Right lobe of liver (tissue), 6 donors: ENCODE results near the gene TMEM158. TPM values are rescaled to one million over a fixed set of nuclear protein-coding genes. Genes with fewer than 3 reads are reported as not detected.

Source experiments
- ATAC-seq, 4 donors: fragments of 200-7000 bp; cut with Tn5 transposase; one replicate each; pipeline ENCODE4 v1.9.1; 2020; ENCODE audit warnings: mild to moderate bottlenecking in 4 of 4, moderate library complexity in 4 of 4
- DNase-seq, 3 donors: peaks; one replicate each; pipeline ENCODE4 v3.0.0-alpha.2; 2020
- H3K27ac ChIP-seq, 3 donors: fragments of 200-600 bp; one replicate each; pipeline ENCODE4 v1.8.0; 2022
- H3K27me3 ChIP-seq, 2 donors: fragments of 200-600 bp; one replicate each; pipeline ENCODE4 v1.8.0; 2022
- H3K36me3 ChIP-seq, 4 donors: fragments of 200-600 bp; sonication (generic) in 1 of 4; one replicate each; pipeline versions ENCODE4 v1.5.1 to v1.8.0; 2017 to 2022; ENCODE audit warnings: control low read depth in 1 of 4
- H3K4me1 ChIP-seq, 4 donors: fragments of 200-600 bp; sonication (generic) in 1 of 4; one replicate each; pipeline versions ENCODE4 v1.5.1 to v1.8.0; 2017 to 2022; ENCODE audit warnings: control low read depth in 1 of 4
- H3K4me3 ChIP-seq, 3 donors: fragments of 200-600 bp; one replicate each; pipeline ENCODE4 v1.8.0; 2022
- H3K9me3 ChIP-seq, 4 donors: fragments of 200-600 bp; sonication (generic) in 1 of 4; one replicate each; pipeline versions ENCODE4 v1.5.1 to v1.8.0; 2017 to 2022; ENCODE audit warnings: control low read depth in 1 of 4
- POLR2A ChIP-seq: fragments of 450-650 bp; IDR thresholded peaks from one replicate; pipeline ENCODE4 v1.6.1; 2017; ENCODE audit warnings: antibody characterized with exemption, mild to moderate bottlenecking
- WGBS: methylation state at CpG from one replicate; pipeline ENCODE4 v1.1.6; 2018; ENCODE audit warnings: low coverage, low lambda C conversion rate; ENCODE audit not compliant: insufficient coverage; ENCODE audit errors: missing lambda C conversion rate; 5-methylcytosine and 5-hydroxymethylcytosine counted together
- intact Hi-C, 2 donors: fragments of 100-400 bp; cut with DNase I; formaldehyde crosslinking; loops; one replicate each; pipeline versions ENCODE4 v1.11.2 to v1.14.1; 2022
- total RNA-seq, 6 experiments: library from RNA; depleted of rRNA in 2 of 6; stranded (reverse); fragments of >200 nt in 2 of 6; fragmentation: NEBNext Ultra II Directional in 3 of 6; extraction: Animal tissue kit (Norgen Biotek cat#: 25700) in 3 of 6; gene quantifications; one replicate each; pipeline versions ENCODE4 v1.1.0 to v1.2.4, GENCODE V29; 2016 to 2023
- TF ChIP-seq, protein P1 (sequence below), 4 donors: fragments of 200-600 bp in 3 of 4; fragments of 450-650 bp in 1 of 4; IDR thresholded peaks; one replicate each; pipeline versions ENCODE4 v1.5.1 to v1.8.0; 2016 to 2022; ENCODE audit warnings: antibody characterized with exemption in 4 of 4, mild to moderate bottlenecking in 2 of 4
- donor health status: DM: no; HTN: yes; CAD: no.
- donor health status: DM: no; HTN: no; CAD: no.
- donor health status: DM: no; HTN: no; CAD: no.
- donor health status: DM: no; HTN: yes; CAD: no.
- donor health status: DM: no; HTN: yes; CAD: no.

The TMEM158 gene
- total RNA-seq, 6 experiments from 2014 or later, result 0.21 to 1.0 (median 0.57) TPM; not detected in 2

GRCh38 chr3:45191924-45192417, 34.1 kb downstream of the TMEM158 start:
- Histone ChIP-seq H3K27me3 (no peaks in the 10 kb centered on the region), H3K36me3 (no peaks in the 10 kb centered on the region), H3K4me1 (peaks cover 0 to 7% (median 0%) of the 10 kb centered on the region in 4 donors), H3K27ac (no peak overlapping the region), H3K4me3 (no peak overlapping the region), H3K9me3 (no peaks in the 10 kb centered on the region)
- TF ChIP-seq, protein P1, sequence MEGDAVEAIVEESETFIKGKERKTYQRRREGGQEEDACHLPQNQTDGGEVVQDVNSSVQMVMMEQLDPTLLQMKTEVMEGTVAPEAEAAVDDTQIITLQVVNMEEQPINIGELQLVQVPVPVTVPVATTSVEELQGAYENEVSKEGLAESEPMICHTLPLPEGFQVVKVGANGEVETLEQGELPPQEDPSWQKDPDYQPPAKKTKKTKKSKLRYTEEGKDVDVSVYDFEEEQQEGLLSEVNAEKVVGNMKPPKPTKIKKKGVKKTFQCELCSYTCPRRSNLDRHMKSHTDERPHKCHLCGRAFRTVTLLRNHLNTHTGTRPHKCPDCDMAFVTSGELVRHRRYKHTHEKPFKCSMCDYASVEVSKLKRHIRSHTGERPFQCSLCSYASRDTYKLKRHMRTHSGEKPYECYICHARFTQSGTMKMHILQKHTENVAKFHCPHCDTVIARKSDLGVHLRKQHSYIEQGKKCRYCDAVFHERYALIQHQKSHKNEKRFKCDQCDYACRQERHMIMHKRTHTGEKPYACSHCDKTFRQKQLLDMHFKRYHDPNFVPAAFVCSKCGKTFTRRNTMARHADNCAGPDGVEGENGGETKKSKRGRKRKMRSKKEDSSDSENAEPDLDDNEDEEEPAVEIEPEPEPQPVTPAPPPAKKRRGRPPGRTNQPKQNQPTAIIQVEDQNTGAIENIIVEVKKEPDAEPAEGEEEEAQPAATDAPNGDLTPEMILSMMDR (IDR thresholded peaks at IDR 0.05), result no peak
- TF ChIP-seq POLR2A, result no peak
- intact Hi-C loops, result no loop called here
- ATAC-seq, result peak; percentile 72 to 87 (median 78)
- WGBS, result 27% methylated on average over 3 of the region's 3 CpGs
- no peak for DNase-seq

DNA sequence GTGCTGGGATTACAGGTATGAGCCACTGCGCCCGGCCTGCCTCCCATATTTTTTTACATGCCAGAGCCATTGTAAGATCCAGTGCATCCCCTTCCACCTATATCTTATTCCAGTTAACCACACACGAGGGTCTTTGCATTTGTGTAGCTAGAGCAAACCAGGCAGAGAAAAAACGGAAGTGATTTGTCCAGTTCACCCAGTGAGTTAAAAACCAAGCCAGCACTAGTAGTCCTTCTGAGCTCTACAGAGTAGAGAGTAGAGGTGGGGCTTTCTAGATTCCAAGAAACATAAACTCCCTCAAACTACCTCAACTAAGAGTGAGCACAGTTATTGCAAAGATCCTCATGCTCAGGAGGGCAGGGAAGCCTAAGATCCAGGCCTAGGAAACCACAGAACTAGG, 34.7 kb downstream of the TMEM158 start:
- Histone ChIP-seq H3K27ac (no peak overlapping the region), H3K27me3 (no peaks in the 10 kb centered on the region), H3K4me3 (no peak overlapping the region), H3K4me1 (peaks cover 0 to 7% (median 0%) of the 10 kb centered on the region in 4 donors), H3K9me3 (no peaks in the 10 kb centered on the region), H3K36me3 (no peaks in the 10 kb centered on the region)
- intact Hi-C loops, result no loop called here
- no peak for TF ChIP-seq POLR2A
- TF ChIP-seq, protein P1 (IDR thresholded peaks at IDR 0.05), result no peak
- ATAC-seq, result no peak
- no peak for DNase-seq
- WGBS, result 93% methylated on average over 4 of the region's 4 CpGs

GRCh38 chr3:45188719-45189659, 37.1 kb downstream of the TMEM158 start:
- no peak for TF ChIP-seq POLR2A
- TF ChIP-seq, protein P1 (IDR thresholded peaks at IDR 0.05), result no peak
- intact Hi-C loops, result no loop called here
- 62% methylated on average over 4 of the region's 8 CpGs for WGBS

DNA sequence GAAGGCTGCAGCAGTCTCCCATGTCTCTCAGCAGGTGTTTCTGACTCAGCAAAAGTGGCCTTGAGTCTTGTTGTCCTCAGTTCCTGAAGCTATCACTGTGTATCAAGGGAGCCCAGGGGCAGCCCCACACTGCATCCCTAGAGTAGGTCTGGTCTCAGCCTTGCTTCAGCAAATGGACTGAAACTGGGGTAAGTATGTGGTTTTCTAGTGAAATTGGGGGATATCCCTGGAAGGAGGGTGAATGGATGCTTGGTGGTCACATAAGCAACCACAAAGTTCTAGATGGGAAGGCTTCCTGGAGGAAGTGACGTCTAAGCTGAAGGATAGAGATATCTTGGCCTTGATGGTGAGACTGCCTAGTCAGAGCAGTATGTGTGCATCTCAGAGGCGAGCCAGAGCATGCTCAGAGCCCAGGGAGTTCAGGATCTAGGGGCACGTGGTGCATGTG, 38.4 kb downstream of the TMEM158 start:
- Histone ChIP-seq H3K27ac (no peak overlapping the region), H3K36me3 (no peaks in the 10 kb centered on the region), H3K4me1 (peaks cover 0 to 7% (median 0%) of the 10 kb centered on the region in 4 donors), H3K4me3 (no peak overlapping the region), H3K27me3 (no peaks in the 10 kb centered on the region), H3K9me3 (no peaks in the 10 kb centered on the region)
- no CpG with 5 or more reads among the region's 3 CpGs for WGBS
- TF ChIP-seq, protein P1 (IDR thresholded peaks at IDR 0.05), result no peak
- no peak for TF ChIP-seq POLR2A
- intact Hi-C loops, result no loop called here
- ATAC-seq, result no peak
- DNase-seq, result no peak

More at GRCh38 chr3:45188719-45189659, 37.1 kb downstream of the TMEM158 start:
- Histone ChIP-seq H3K4me1 (peaks cover 0 to 7% (median 0%) of the 10 kb centered on the region in 4 donors), H3K4me3 (no peak overlapping the region), H3K27me3 (no peaks in the 10 kb centered on the region), H3K27ac (no peak overlapping the region), H3K9me3 (no peaks in the 10 kb centered on the region), H3K36me3 (no peaks in the 10 kb centered on the region)
- ATAC-seq (no peak), DNase-seq (no peak)
